Nephron (organoid): ENCODE measurements around the gene SLC25A48.
A peak's percentile ranks its signal among the peaks of the same experiment; 100 is the strongest.

Experiments used
- H3K27ac Mint-ChIP-seq, 3 experiments: 2 replicates each; pipeline ENCODE4 v1.8.0; 2020; ENCODE audit warnings: mixed read lengths in 3 of 3, mild to moderate bottlenecking in 2 of 3, moderate library complexity in 1 of 3
- H3K27me3 Mint-ChIP-seq: 2 replicates; pipeline ENCODE4 v1.8.0; 2021; ENCODE audit warnings: low read depth, mild to moderate bottlenecking, moderate library complexity, mixed read lengths
- H3K36me3 Mint-ChIP-seq: 2 replicates; pipeline ENCODE4 v1.8.0; 2020; ENCODE audit warnings: low read depth, mixed read lengths
- H3K4me1 Mint-ChIP-seq: 2 replicates; pipeline ENCODE4 v1.8.0; 2020; ENCODE audit warnings: mixed read lengths
- H3K4me3 Mint-ChIP-seq, 3 experiments: 2 replicates each; pipeline ENCODE4 v1.8.0; 2020; ENCODE audit warnings: mild to moderate bottlenecking in 3 of 3, mixed read lengths in 3 of 3, moderate library complexity in 2 of 3
- H3K9me3 Mint-ChIP-seq: 2 replicates; pipeline ENCODE4 v1.8.0; 2020; ENCODE audit warnings: mixed read lengths
- CTCF ChIP-seq, 3 experiments: fragments of 200-600 bp; sonication (generic); IDR thresholded peaks; one replicate each; pipeline ENCODE4 v1.5.0; 2021; ENCODE audit warnings: antibody characterized with exemption in 3 of 3; ENCODE audit not compliant: unreplicated experiment in 3 of 3

The SLC25A48 gene

DNA sequence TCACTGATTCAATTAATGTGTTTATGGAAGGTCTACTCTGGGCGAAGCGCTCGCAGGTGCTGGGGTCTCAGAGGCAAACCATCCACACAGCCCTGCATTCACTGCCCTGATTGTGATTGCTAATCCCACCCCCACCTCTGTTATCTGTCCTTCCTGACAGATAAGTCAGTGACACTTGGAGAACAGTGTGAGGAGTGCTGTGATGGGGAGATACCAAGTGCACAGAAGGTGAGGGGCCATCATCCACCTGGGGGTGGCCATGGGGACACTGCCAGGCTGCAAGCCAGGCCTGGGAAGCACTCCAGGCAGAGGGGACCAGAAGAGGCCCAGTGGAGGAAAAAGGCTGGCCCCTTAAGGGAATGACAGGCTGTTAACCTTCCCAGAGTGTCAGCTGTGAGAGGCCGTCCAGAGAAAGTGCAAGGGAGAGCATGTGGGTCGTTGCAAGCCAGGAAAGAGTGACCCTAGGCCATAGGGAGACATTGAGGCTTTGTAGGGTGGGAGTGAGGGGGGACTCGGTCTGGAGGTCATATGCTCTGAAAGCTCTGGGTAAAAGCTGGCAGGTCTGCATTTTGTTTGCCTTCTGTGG is 43.2 kb downstream of the SLC25A48 start:
- peak overlapping the region; percentile 62 to 77 (median 73) for H3K27ac Mint-ChIP-seq
- H3K4me3 Mint-ChIP-seq: no peak overlapping the region
- no peak for TF ChIP-seq CTCF (IDR thresholded peaks at IDR 0.05; ENCODE audit: unreplicated experiment in 3 of 3)

DNA sequence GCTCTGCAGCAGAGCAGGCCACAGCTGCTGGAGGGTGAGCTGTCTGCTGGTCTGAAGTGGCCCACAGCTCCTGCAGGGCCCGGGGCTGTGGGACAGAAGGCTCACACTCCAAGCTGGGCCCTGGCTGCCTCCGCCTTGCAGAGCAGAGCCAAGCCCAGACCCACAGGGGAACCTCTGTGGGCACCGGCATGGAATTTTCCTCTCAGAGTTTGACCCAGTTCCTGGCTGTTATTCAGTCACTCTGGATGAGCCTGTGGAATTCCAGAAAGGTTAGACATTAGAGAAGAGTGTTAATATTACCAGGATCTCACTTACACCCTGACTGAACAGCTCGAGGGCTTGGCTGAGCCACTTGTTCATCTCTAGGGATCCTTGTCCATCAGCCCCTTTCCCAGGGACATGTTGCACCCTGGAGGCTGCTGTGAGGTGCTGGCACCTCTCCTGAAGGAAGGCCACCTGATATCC is 43.7 kb downstream of the SLC25A48 start:
- no peak overlapping the region for H3K4me3 Mint-ChIP-seq
- H3K27me3 Mint-ChIP-seq: peaks cover 19% of the 10 kb centered on the region
- H3K9me3 Mint-ChIP-seq: no peaks in the 10 kb centered on the region
- H3K36me3 Mint-ChIP-seq: no peaks in the 10 kb centered on the region
- peak overlapping the region; percentile 62 to 77 (median 73) for H3K27ac Mint-ChIP-seq
- H3K4me1 Mint-ChIP-seq: peaks cover 8% of the 10 kb centered on the region
- TF ChIP-seq CTCF (IDR thresholded peaks at IDR 0.05; ENCODE audit: unreplicated experiment in 3 of 3): no peak

More for the DNA sequence above, 43.2 kb downstream of the SLC25A48 start:
- peaks cover 8% of the 10 kb centered on the region for H3K4me1 Mint-ChIP-seq
- H3K36me3 Mint-ChIP-seq: no peaks in the 10 kb centered on the region
- no peaks in the 10 kb centered on the region for H3K9me3 Mint-ChIP-seq
- H3K27me3 Mint-ChIP-seq: peaks cover 20% of the 10 kb centered on the region

DNA sequence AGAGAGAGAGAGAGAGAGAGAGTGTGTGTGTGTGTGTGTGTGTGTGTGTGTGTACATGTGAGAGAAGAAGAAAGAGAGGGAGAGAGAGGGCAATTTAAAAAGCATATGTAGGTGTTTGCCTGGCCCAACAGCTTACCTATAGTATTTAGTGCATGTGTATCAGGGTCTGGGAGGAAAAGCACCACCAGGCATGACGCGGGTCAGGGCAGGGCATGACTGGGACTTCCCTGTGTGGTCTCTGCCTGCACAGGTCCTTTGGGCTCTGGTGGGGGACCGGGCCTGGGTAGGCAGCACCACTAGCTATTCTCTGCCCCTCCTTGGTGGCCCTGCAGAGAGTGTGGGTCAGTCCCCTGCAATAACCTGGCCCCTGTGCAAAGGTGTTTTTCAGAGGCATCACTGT is 45.1 kb downstream of the SLC25A48 start:
- H3K4me3 Mint-ChIP-seq: no peak overlapping the region
- no peaks in the 10 kb centered on the region for H3K9me3 Mint-ChIP-seq
- peaks cover 28% of the 10 kb centered on the region for H3K27me3 Mint-ChIP-seq

GRCh38 chr5:135880278-135880677 is 45.8 kb downstream of the SLC25A48 start:
- H3K27me3 Mint-ChIP-seq: peaks cover 28% of the 10 kb centered on the region
- H3K27ac Mint-ChIP-seq: peak overlapping the region in 1 of 3 experiments; percentile 44
- no peak overlapping the region for H3K4me3 Mint-ChIP-seq
- TF ChIP-seq CTCF (IDR thresholded peaks at IDR 0.05; ENCODE audit: unreplicated experiment in 3 of 3): no peak
- peaks cover 8% of the 10 kb centered on the region for H3K4me1 Mint-ChIP-seq
- no peaks in the 10 kb centered on the region for H3K36me3 Mint-ChIP-seq
- no peaks in the 10 kb centered on the region for H3K9me3 Mint-ChIP-seq

More for the DNA sequence above, 45.1 kb downstream of the SLC25A48 start:
- no peak for TF ChIP-seq CTCF (IDR thresholded peaks at IDR 0.05; ENCODE audit: unreplicated experiment in 3 of 3)
- Mint-ChIP-seq H3K27ac (peak overlapping the region in 1 of 3 experiments; percentile 25), H3K36me3 (no peaks in the 10 kb centered on the region), H3K4me1 (peaks cover 8% of the 10 kb centered on the region)

DNA sequence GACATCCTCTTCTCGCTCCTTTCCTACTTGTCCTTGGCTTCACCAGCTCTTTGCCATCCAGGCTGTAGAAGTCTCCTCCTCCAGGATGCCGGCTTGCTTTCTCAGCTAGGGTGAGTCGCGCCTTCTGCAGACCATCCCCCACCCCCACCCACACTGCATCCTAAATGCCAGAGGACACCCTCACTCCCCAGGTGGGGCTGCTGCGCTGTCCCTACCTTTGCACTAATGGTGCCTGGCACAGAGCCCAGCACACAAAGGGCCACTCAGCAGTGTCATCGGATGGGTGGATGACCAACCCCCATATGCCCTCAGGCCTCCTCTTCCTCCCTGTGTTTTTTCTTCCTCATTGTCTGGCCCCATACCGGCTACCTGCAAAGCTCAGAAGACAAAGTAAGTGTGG is 46.3 kb downstream of the SLC25A48 start:
- Mint-ChIP-seq H3K27ac (peak overlapping the region in 2 of 3 experiments; percentile 40 to 44), H3K4me1 (peaks cover 8% of the 10 kb centered on the region), H3K27me3 (peaks cover 28% of the 10 kb centered on the region), H3K9me3 (no peaks in the 10 kb centered on the region), H3K36me3 (no peaks in the 10 kb centered on the region), H3K4me3 (no peak overlapping the region)
- no peak for TF ChIP-seq CTCF (IDR thresholded peaks at IDR 0.05; ENCODE audit: unreplicated experiment in 3 of 3)

DNA sequence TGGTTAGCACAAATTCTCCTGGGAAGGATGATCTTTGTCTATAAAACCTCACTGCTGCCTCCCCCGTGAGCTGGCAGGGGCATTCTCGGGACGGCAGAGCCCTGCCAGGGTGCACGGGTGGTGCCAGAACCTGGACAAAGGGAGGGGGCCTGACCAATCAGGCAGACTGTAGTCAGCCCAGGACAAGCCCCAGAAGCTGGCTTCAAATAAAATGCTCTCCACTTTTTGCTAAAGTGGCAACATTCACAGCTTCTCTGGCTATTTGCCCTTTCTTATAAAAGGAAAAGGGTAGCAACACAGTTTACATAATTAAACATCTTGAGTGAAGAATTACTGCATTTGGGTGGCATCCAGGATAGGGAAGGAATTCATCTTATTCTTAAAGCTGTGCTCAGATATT is 46.8 kb downstream of the SLC25A48 start:
- Mint-ChIP-seq H3K27ac (peak overlapping the region in 1 of 3 experiments; percentile 40), H3K36me3 (no peaks in the 10 kb centered on the region), H3K4me3 (no peak overlapping the region), H3K4me1 (peaks cover 8% of the 10 kb centered on the region), H3K27me3 (peaks cover 28% of the 10 kb centered on the region), H3K9me3 (no peaks in the 10 kb centered on the region)
- no peak for TF ChIP-seq CTCF (IDR thresholded peaks at IDR 0.05; ENCODE audit: unreplicated experiment in 3 of 3)
